ENCODE measurements around the gene PRMT2.
"Not testable (repeated sequence)": the region's sequence is repeated elsewhere in the genome, so short reads cannot be mapped to it uniquely, and the experiment has no call there.

The PRMT2 gene

GRCh38 chr21:46645840-46646239, 10.4 kb downstream of the PRMT2 start:
- DNase-seq, result no peak

- no peak for DNase-seq
Observed at GRCh38 chr21:46646541-46647154, 11.2 kb downstream of the PRMT2 start.

GRCh38 chr21:46648539-46648938, 13.1 kb downstream of the PRMT2 start:
- no peak for DNase-seq

GRCh38 chr21:46649356-46649755, 13.9 kb downstream of the PRMT2 start:
- no peak for DNase-seq

GRCh38 chr21:46650476-46651098, 15.1 kb downstream of the PRMT2 start:
- DNase-seq, result no peak

GRCh38 chr21:46651121-46651520, 15.6 kb downstream of the PRMT2 start:
- DNase-seq, result no peak

GRCh38 chr21:46655230-46655629, 19.8 kb downstream of the PRMT2 start:
- DNase-seq, result no peak

- no peak for DNase-seq
Observed at GRCh38 chr21:46656820-46657219, 21.3 kb downstream of the PRMT2 start.

- no peak for DNase-seq
Observed at GRCh38 chr21:46660505-46660904, 25.0 kb downstream of the PRMT2 start.

- DNase-seq, result no peak
Observed at GRCh38 chr21:46661211-46661625, 25.7 kb downstream of the PRMT2 start.

GRCh38 chr21:46661642-46662366, 26.3 kb downstream of the PRMT2 start:
- no peak for DNase-seq

- no peak for DNase-seq
Observed at GRCh38 chr21:46662367-46662654, 26.8 kb downstream of the PRMT2 start.

- DNase-seq, result no peak
Observed at GRCh38 chr21:46662765-46663500, 27.5 kb downstream of the PRMT2 start.

GRCh38 chr21:46663754-46664153, 28.3 kb downstream of the PRMT2 start:
- DNase-seq, result no peak

GRCh38 chr21:46664316-46664995, 29.0 kb downstream of the PRMT2 start:
- DNase-seq, result no peak

GRCh38 chr21:46665566-46665965, 30.1 kb downstream of the PRMT2 start:
- no peak for DNase-seq

- peak in 1 of 2 experiments; percentile 20 for DNase-seq
Observed at GRCh38 chr21:46666941-46667740, 31.7 kb downstream of the PRMT2 start.

GRCh38 chr21:46667741-46668380, 32.4 kb downstream of the PRMT2 start:
- DNase-seq, result peak in 1 of 2 experiments; percentile 61

GRCh38 chr21:46668381-46668780, 32.9 kb downstream of the PRMT2 start:
- no peak for DNase-seq

- DNase-seq, result not testable (repeated sequence)
Observed at GRCh38 chr21:46668904-46669303, 33.4 kb downstream of the PRMT2 start.

- DNase-seq, result no peak
Observed at GRCh38 chr21:46674430-46675007, 39.0 kb downstream of the PRMT2 start.
